Naive thymus-derived CD4-positive, alpha-beta T cell (primary cell): ENCODE results near the gene KMT5B. TPM values are rescaled to one million over a fixed set of nuclear protein-coding genes. Genes with fewer than 3 reads are reported as not detected.

Source experiments
- ATAC-seq: fragments of 150-1000 bp; cut with Tn5 transposase; 2 replicates; pipeline ENCODE4 v1.10.0; 2021; ENCODE audit warnings: mild to moderate bottlenecking, moderate library complexity
- CTCF ChIA-PET: fragments of 350-600 bp; sonication (Branson Sonifier 250); formaldehyde crosslinking; loops from one replicate; lab custom pipeline; 2021; ENCODE audit warnings: antibody characterized with exemption; lab: Charles Lee
- POLR2A ChIA-PET: fragments of 350-600 bp; sonication (Branson Sonifier 250); formaldehyde crosslinking; loops from one replicate; lab custom pipeline; 2021; ENCODE audit warnings: antibody characterized with exemption, inconsistent platforms; lab: Charles Lee
- DNase-seq, 9 donors: peaks; one replicate each; pipeline versions ENCODE4 v3.0.0 to v3.0.0-alpha.2; 2020 to 2022; ENCODE audit warnings: mixed read lengths in 1 of 9
- H3K27ac ChIP-seq: one replicate; pipeline ENCODE4 v1.7.0; 2013; ENCODE audit warnings: mild to moderate bottlenecking, low read depth, low read length, moderate library complexity
- H3K27me3 ChIP-seq, 2 donors: one replicate each; pipeline ENCODE4 v1.7.0; 2013; ENCODE audit warnings: low read length in 2 of 2, mild to moderate bottlenecking in 2 of 2, moderate library complexity in 2 of 2; ENCODE audit not compliant: control insufficient read depth in 2 of 2, insufficient read depth in 2 of 2
- H3K36me3 ChIP-seq, 3 experiments: 1 replicate in 2 of 3; 2 replicates in 1 of 3; pipeline ENCODE4 v1.7.0; 2013; ENCODE audit warnings: low read length in 3 of 3, mild to moderate bottlenecking in 3 of 3, moderate library complexity in 1 of 3; ENCODE audit not compliant: insufficient read depth in 3 of 3, control insufficient read depth in 2 of 3
- H3K4me1 ChIP-seq, 2 donors: one replicate each; pipeline ENCODE4 v1.7.0; 2013; ENCODE audit warnings: low read length in 2 of 2, mild to moderate bottlenecking in 2 of 2, moderate library complexity in 1 of 2; ENCODE audit not compliant: control insufficient read depth in 2 of 2, insufficient read depth in 2 of 2
- H3K4me3 ChIP-seq: 2 replicates; pipeline ENCODE4 v1.7.0; 2013; ENCODE audit warnings: mild to moderate bottlenecking, low read length
- H3K9me3 ChIP-seq, 3 experiments: 1 replicate in 2 of 3; 2 replicates in 1 of 3; pipeline ENCODE4 v1.7.0; 2013; ENCODE audit warnings: low read length in 3 of 3; ENCODE audit not compliant: control insufficient read depth in 2 of 3
- H3K27ac Mint-ChIP-seq, 9 donors: one replicate each; pipeline ENCODE4 v1.8.0; 2020 to 2022; ENCODE audit warnings: mixed read lengths in 9 of 9, mild to moderate bottlenecking in 8 of 9, moderate library complexity in 5 of 9, inconsistent platforms in 2 of 9
- H3K27me3 Mint-ChIP-seq, 5 donors: one replicate each; pipeline ENCODE4 v1.8.0; 2021 to 2022; ENCODE audit warnings: mixed read lengths in 5 of 5, mild to moderate bottlenecking in 1 of 5
- H3K36me3 Mint-ChIP-seq, 5 donors: one replicate each; pipeline ENCODE4 v1.8.0; 2020 to 2022; ENCODE audit warnings: mixed read lengths in 5 of 5, mild to moderate bottlenecking in 3 of 5, inconsistent platforms in 1 of 5
- H3K4me1 Mint-ChIP-seq, 7 donors: one replicate each; pipeline ENCODE4 v1.8.0; 2020 to 2022; ENCODE audit warnings: mixed read lengths in 7 of 7, mild to moderate bottlenecking in 3 of 7, inconsistent platforms in 1 of 7
- H3K4me3 Mint-ChIP-seq, 10 donors: one replicate each; pipeline ENCODE4 v1.8.0; 2020 to 2022; ENCODE audit warnings: mild to moderate bottlenecking in 10 of 10, mixed read lengths in 10 of 10, moderate library complexity in 6 of 10, inconsistent platforms in 2 of 10
- H3K9me3 Mint-ChIP-seq, 11 donors: one replicate each; pipeline ENCODE4 v1.8.0; 2020 to 2022; ENCODE audit warnings: mixed read lengths in 11 of 11, mild to moderate bottlenecking in 4 of 11, inconsistent platforms in 1 of 11, moderate library complexity in 1 of 11
- intact Hi-C, 2 donors: fragments of 100-400 bp; cut with micrococcal nuclease; formaldehyde crosslinking; loops; one replicate each; pipeline ENCODE4 v1.15.1; 2023
- polyA plus RNA-seq, 2 donors: library from polyadenylated mRNA; unstranded; fragments of 300-500 nt; fragmentation: Illumina TruSeq; gene quantifications; one replicate each; pipeline ENCODE4 v1.2.3, GENCODE V29; 2021
- total RNA-seq, 6 experiments: library from RNA in 5 of 6; stranded (reverse) in 5 of 6; gene quantifications; 1 replicate in 5 of 6; 2 replicates in 1 of 6; pipeline ENCODE4 v1.2.3 and lab custom pipeline; 2021 to 2026

The KMT5B gene
- total RNA-seq (10 to 100 TPM; 32.7 to 68.2 (median 43.8) TPM), polyA plus RNA-seq (10 to 100 TPM; 42.2 to 58.6 TPM), total RNA-seq (lab: John Stamatoyannopoulos, UW) (61.6 reads per million, percentile 75 among the genes with 10 or more reads in this experiment)

- H3K27me3 ChIP-seq, result no peaks in the 10 kb centered on the region
- peak within 1 kb of the TSS; percentile 89 to 98 (median 92) for H3K4me3 Mint-ChIP-seq
- ChIA-PET CTCF (no interaction called here), POLR2A (no interaction called here)
- peak within 1 kb of the TSS; percentile 87 to 99 (median 95) for H3K27ac Mint-ChIP-seq
- H3K36me3 Mint-ChIP-seq, result peaks cover 0 to 5% (median 0%) of the 10 kb centered on the region in 5 donors
- ATAC-seq, result peak; percentile 41
- H3K9me3 Mint-ChIP-seq, result peaks cover 0 to 22% (median 0%) of the 10 kb centered on the region in 11 donors
- peaks cover 0 to 3% (median 0%) of the 10 kb centered on the region in 3 experiments for H3K36me3 ChIP-seq
- peaks cover 38 to 56% (median 50%) of the 10 kb centered on the region in 7 donors for H3K4me1 Mint-ChIP-seq
- no peaks in the 10 kb centered on the region for H3K9me3 ChIP-seq
- DNase-seq, result peak in 2 of 9 donors; percentile 33 to 69
- H3K4me1 ChIP-seq, result peaks cover 28 to 30% of the 10 kb centered on the region in 2 donors
- H3K27ac ChIP-seq, result peak within 1 kb of the TSS; percentile 88
- H3K4me3 ChIP-seq, result peak within 1 kb of the TSS; percentile 89
- intact Hi-C loops, result loop anchor here (1.0 to 10.0 kb wide), 6 partner anchors 59 to 408 kb away; partner anchors contain the start of genes PPP6R3 (in 2 of the 2), CHKA (in 1 of the 2), NDUFS8 (in 1 of the 2) and TCIRG1 (in 1 of the 2)
- peaks cover 0 to 28% (median 0%) of the 10 kb centered on the region in 5 donors for H3K27me3 Mint-ChIP-seq
These were observed at the start of gene KMT5B for GRCh38 chr11:68213135-68213515. Gene KMT5B (minus strand): TSS chr11:68213296. CDS start chr11:68190076, 23,220 bp downstream.

GRCh38 chr11:68262544-68262827 is 49.4 kb upstream of the KMT5B start:
- H3K27ac ChIP-seq, result no peak overlapping the region
- no peaks in the 10 kb centered on the region for H3K27me3 Mint-ChIP-seq
- peaks cover 0 to 27% (median 22%) of the 10 kb centered on the region in 5 donors for H3K36me3 Mint-ChIP-seq
- peaks cover under 1 to 14% (median 2%) of the 10 kb centered on the region in 7 donors for H3K4me1 Mint-ChIP-seq
- H3K36me3 ChIP-seq, result peaks cover 0 to 64% (median 5%) of the 10 kb centered on the region in 3 experiments
- DNase-seq (no peak), ATAC-seq (no peak)
- peaks cover 0 to 7% (median 0%) of the 10 kb centered on the region in 11 donors for H3K9me3 Mint-ChIP-seq
- POLR2A ChIA-PET, result no interaction called here
- H3K4me1 ChIP-seq, result peaks cover 3% of the 10 kb centered on the region in 2 donors
- no peak overlapping the region for H3K4me3 ChIP-seq
- intact Hi-C loops, result no loop called here
- no peaks in the 10 kb centered on the region for H3K27me3 ChIP-seq
- no peaks in the 10 kb centered on the region for H3K9me3 ChIP-seq
- CTCF ChIA-PET, result interaction anchor here (7.6 kb wide), 1 partner anchor 36 kb away, joined by 131 read pairs; no protein-coding TSS in a partner anchor
- H3K4me3 Mint-ChIP-seq, result no peak overlapping the region
- peak overlapping the region in 2 of 9 donors; percentile 22 to 83 for H3K27ac Mint-ChIP-seq

- Histone ChIP-seq H3K9me3 (no peaks in the 10 kb centered on the region), H3K36me3 (peaks cover 0 to 59% (median 5%) of the 10 kb centered on the region in 3 experiments), H3K27ac (no peak overlapping the region), H3K4me1 (peaks cover 3 to 5% of the 10 kb centered on the region in 2 donors), H3K27me3 (no peaks in the 10 kb centered on the region), H3K4me3 (no peak overlapping the region)
- no peak for DNase-seq
- Mint-ChIP-seq H3K27ac (peak overlapping the region in 1 of 9 donors; percentile 83), H3K4me1 (peaks cover 2 to 13% (median 4%) of the 10 kb centered on the region in 7 donors), H3K36me3 (peaks cover 0 to 24% (median 22%) of the 10 kb centered on the region in 5 donors), H3K9me3 (peaks cover 0 to 7% (median 0%) of the 10 kb centered on the region in 11 donors), H3K4me3 (no peak overlapping the region), H3K27me3 (no peaks in the 10 kb centered on the region)
- ATAC-seq, result no peak
- intact Hi-C loops, result no loop called here
- CTCF ChIA-PET, result interaction anchor here (7.6 kb wide), 1 partner anchor 36 kb away, joined by 131 read pairs; no protein-coding TSS in a partner anchor
- POLR2A ChIA-PET, result no interaction called here
These were observed 48.9 kb upstream of the KMT5B start for GRCh38 chr11:68261749-68262543.

- CTCF ChIA-PET, result interaction anchor here (7.6 kb wide), 1 partner anchor 37 kb away, joined by 131 read pairs; no protein-coding TSS in a partner anchor
- intact Hi-C loops, result no loop called here
- POLR2A ChIA-PET, result no interaction called here
These were observed 47.9 kb upstream of the KMT5B start for GRCh38 chr11:68261006-68261405.

GRCh38 chr11:68260484-68260883 is 47.4 kb upstream of the KMT5B start:
- Histone ChIP-seq H3K27me3 (no peaks in the 10 kb centered on the region), H3K9me3 (no peaks in the 10 kb centered on the region), H3K4me3 (no peak overlapping the region), H3K27ac (no peak overlapping the region), H3K36me3 (peaks cover 0 to 44% (median 0%) of the 10 kb centered on the region in 3 experiments), H3K4me1 (peaks cover 3 to 5% of the 10 kb centered on the region in 2 donors)
- DNase-seq (no peak), ATAC-seq (no peak)
- ChIA-PET POLR2A (interaction anchor here (2.0 kb wide), 1 partner anchor 11 kb away, joined by 7 read pairs; the partner anchor contains the start of gene C11orf24), CTCF (interaction anchor here (7.6 kb wide), 1 partner anchor 38 kb away, joined by 131 read pairs; no protein-coding TSS in a partner anchor)
- peak overlapping the region in 3 of 9 donors; percentile 15 to 87 (median 28) for H3K27ac Mint-ChIP-seq
- no peak overlapping the region for H3K4me3 Mint-ChIP-seq
- no peaks in the 10 kb centered on the region for H3K27me3 Mint-ChIP-seq
- peaks cover 2 to 6% (median 4%) of the 10 kb centered on the region in 7 donors for H3K4me1 Mint-ChIP-seq
- peaks cover 0 to 21% (median 18%) of the 10 kb centered on the region in 5 donors for H3K36me3 Mint-ChIP-seq
- peaks cover 0 to 7% (median 0%) of the 10 kb centered on the region in 11 donors for H3K9me3 Mint-ChIP-seq
- intact Hi-C loops, result no loop called here

More at GRCh38 chr11:68261006-68261405, 47.9 kb upstream of the KMT5B start:
- no peak for DNase-seq
- Mint-ChIP-seq H3K27me3 (no peaks in the 10 kb centered on the region), H3K27ac (no peak overlapping the region), H3K36me3 (peaks cover 0 to 21% (median 18%) of the 10 kb centered on the region in 5 donors), H3K9me3 (peaks cover 0 to 7% (median 0%) of the 10 kb centered on the region in 11 donors), H3K4me1 (peaks cover 2 to 6% (median 4%) of the 10 kb centered on the region in 7 donors), H3K4me3 (no peak overlapping the region)
- Histone ChIP-seq H3K36me3 (peaks cover 0 to 50% (median 2%) of the 10 kb centered on the region in 3 experiments), H3K9me3 (no peaks in the 10 kb centered on the region), H3K4me1 (peaks cover 3 to 5% of the 10 kb centered on the region in 2 donors), H3K27ac (no peak overlapping the region), H3K27me3 (no peaks in the 10 kb centered on the region), H3K4me3 (no peak overlapping the region)
- ATAC-seq, result no peak
